ENCODE data around the gene CHRM4. TPM values are rescaled to one million over a fixed set of nuclear protein-coding genes. Genes with fewer than 3 reads are reported as not detected.

CHRM4 gene
- total RNA-seq, 2 donors from 2014 or later = 0.46 TPM; not detected in 1

DNA sequence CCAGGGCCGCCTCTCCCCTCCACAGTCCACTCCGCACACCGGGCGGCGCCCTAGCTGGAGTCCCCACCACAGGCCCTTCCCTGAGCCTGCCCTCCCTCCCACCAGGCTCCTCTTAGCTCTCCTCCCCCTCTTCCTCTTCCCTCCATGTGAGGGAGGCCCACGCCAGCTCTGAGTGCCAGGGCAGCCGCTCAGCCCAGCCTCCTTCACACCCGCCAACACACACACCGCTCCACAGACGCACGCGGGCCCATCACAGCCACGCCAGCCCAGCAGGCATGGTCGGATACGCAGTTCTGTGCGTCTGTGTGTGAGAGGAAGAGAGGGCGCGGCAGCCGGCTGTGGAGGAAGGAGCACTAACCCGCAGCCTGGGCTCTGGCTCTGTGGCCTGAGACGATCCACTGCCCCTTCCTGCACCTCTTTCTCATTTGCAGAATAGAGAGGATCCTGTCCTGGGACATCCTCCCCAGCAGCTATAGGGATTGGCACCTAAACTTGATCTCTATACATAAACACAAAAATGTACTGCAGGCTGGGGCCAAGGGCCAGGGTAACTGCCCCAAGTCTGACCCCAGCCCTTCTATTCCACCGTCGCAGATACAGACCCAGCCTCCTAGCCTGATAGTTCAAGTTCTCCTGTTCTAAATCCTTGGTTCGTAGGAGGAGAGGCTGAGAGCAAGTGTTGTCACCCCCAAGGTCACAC is 3.5 kb downstream of the CHRM4 start:
- Histone ChIP-seq H3K27ac (ENCODE audit: low read depth, low read length) (no peak overlapping the region), H3K36me3 (ENCODE audit: control insufficient read depth, insufficient read depth, low read length) (peaks cover 8% of the 10 kb centered on the region), H3K9ac (ENCODE audit: extremely low read depth, low read length, poor library complexity, severe bottlenecking) (no peak overlapping the region), H3K4me3 (ENCODE audit: low read length) (no peak overlapping the region), H3K4me1 (ENCODE audit: control insufficient read depth, insufficient read depth, low read length) (peaks cover 18% of the 10 kb centered on the region), H3K9me3 (ENCODE audit: control insufficient read depth, low read length) (no peaks in the 10 kb centered on the region), H3K27me3 (ENCODE audit: control insufficient read depth, insufficient read depth, low read length, poor library complexity, severe bottlenecking) (peaks cover 70% of the 10 kb centered on the region)
- no peaks in the 10 kb centered on the region for H3K9me3 Mint-ChIP-seq
- DNase-seq = no peak
- H3K4me1 Mint-ChIP-seq = peaks cover 21% of the 10 kb centered on the region
- peak overlapping the region; percentile 36 for H3K4me3 Mint-ChIP-seq
- 24 to 47% methylated on average over 5 to 22 of the region's 24 CpGs for WGBS, 2 experiments (ENCODE audit: insufficient coverage in 1 of 2, insufficient read length in 1 of 2)
- TF ChIP-seq, protein P1, sequence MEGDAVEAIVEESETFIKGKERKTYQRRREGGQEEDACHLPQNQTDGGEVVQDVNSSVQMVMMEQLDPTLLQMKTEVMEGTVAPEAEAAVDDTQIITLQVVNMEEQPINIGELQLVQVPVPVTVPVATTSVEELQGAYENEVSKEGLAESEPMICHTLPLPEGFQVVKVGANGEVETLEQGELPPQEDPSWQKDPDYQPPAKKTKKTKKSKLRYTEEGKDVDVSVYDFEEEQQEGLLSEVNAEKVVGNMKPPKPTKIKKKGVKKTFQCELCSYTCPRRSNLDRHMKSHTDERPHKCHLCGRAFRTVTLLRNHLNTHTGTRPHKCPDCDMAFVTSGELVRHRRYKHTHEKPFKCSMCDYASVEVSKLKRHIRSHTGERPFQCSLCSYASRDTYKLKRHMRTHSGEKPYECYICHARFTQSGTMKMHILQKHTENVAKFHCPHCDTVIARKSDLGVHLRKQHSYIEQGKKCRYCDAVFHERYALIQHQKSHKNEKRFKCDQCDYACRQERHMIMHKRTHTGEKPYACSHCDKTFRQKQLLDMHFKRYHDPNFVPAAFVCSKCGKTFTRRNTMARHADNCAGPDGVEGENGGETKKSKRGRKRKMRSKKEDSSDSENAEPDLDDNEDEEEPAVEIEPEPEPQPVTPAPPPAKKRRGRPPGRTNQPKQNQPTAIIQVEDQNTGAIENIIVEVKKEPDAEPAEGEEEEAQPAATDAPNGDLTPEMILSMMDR (conservative IDR thresholded peaks at IDR 0.05) = no peak
- H3K27me3 Mint-ChIP-seq (ENCODE audit: insufficient read depth) = peaks cover 81% of the 10 kb centered on the region
- H3K27ac Mint-ChIP-seq = no peak overlapping the region
- H3K36me3 Mint-ChIP-seq (ENCODE audit: low read depth) = peaks cover 11% of the 10 kb centered on the region

- H3K9me3 ChIP-seq (ENCODE audit: control insufficient read depth, low read length) = no peaks in the 10 kb centered on the region
- H3K4me3 Mint-ChIP-seq = no peak overlapping the region
- H3K4me1 ChIP-seq (ENCODE audit: control insufficient read depth, insufficient read depth, low read length) = peaks cover 21% of the 10 kb centered on the region
- no peak for DNase-seq
- H3K9ac ChIP-seq (ENCODE audit: extremely low read depth, low read length, poor library complexity, severe bottlenecking) = no peak overlapping the region
- no peaks in the 10 kb centered on the region for H3K9me3 Mint-ChIP-seq
- TF ChIP-seq, protein P1 (conservative IDR thresholded peaks at IDR 0.05) = no peak
- H3K27me3 ChIP-seq (ENCODE audit: control insufficient read depth, insufficient read depth, low read length, poor library complexity, severe bottlenecking) = peaks cover 70% of the 10 kb centered on the region
- peaks cover 16% of the 10 kb centered on the region for H3K4me1 Mint-ChIP-seq
- H3K27ac Mint-ChIP-seq = no peak overlapping the region
- H3K36me3 ChIP-seq (ENCODE audit: control insufficient read depth, insufficient read depth, low read length) = peaks cover 12% of the 10 kb centered on the region
- peaks cover 76% of the 10 kb centered on the region for H3K27me3 Mint-ChIP-seq (ENCODE audit: insufficient read depth)
- peaks cover 12% of the 10 kb centered on the region for H3K36me3 Mint-ChIP-seq (ENCODE audit: low read depth)
- no peak overlapping the region for H3K4me3 ChIP-seq (ENCODE audit: low read length)
- WGBS, 2 experiments (ENCODE audit: insufficient coverage in 1 of 2, insufficient read length in 1 of 2) = 80 to 85% methylated on average over 3 to 5 of the region's 5 CpGs
- H3K27ac ChIP-seq (ENCODE audit: low read depth, low read length) = no peak overlapping the region
These were observed 4.1 kb downstream of the CHRM4 start for GRCh38 chr11:46387456-46387855.

GRCh38 chr11:46386674-46387073 is 4.9 kb downstream of the CHRM4 start:
- Mint-ChIP-seq H3K9me3 (no peaks in the 10 kb centered on the region), H3K27ac (no peak overlapping the region), H3K4me1 (peaks cover 16% of the 10 kb centered on the region), H3K36me3 (ENCODE audit: low read depth) (peaks cover 12% of the 10 kb centered on the region), H3K4me3 (no peak overlapping the region), H3K27me3 (ENCODE audit: insufficient read depth) (peaks cover 76% of the 10 kb centered on the region)
- Histone ChIP-seq H3K9ac (ENCODE audit: extremely low read depth, low read length, poor library complexity, severe bottlenecking) (no peak overlapping the region), H3K36me3 (ENCODE audit: control insufficient read depth, insufficient read depth, low read length) (peaks cover 12% of the 10 kb centered on the region), H3K4me3 (ENCODE audit: low read length) (no peak overlapping the region), H3K4me1 (ENCODE audit: control insufficient read depth, insufficient read depth, low read length) (peaks cover 21% of the 10 kb centered on the region), H3K9me3 (ENCODE audit: control insufficient read depth, low read length) (no peaks in the 10 kb centered on the region), H3K27ac (ENCODE audit: low read depth, low read length) (no peak overlapping the region), H3K27me3 (ENCODE audit: control insufficient read depth, insufficient read depth, low read length, poor library complexity, severe bottlenecking) (peaks cover 70% of the 10 kb centered on the region)
- 95 to 98% methylated on average over 3 to 4 of the region's 4 CpGs for WGBS, 2 experiments (ENCODE audit: insufficient coverage in 1 of 2, insufficient read length in 1 of 2)
- TF ChIP-seq, protein P1 (conservative IDR thresholded peaks at IDR 0.05) = no peak
- DNase-seq = no peak

Measured in endodermal cell (in vitro differentiated cells).